HUES64 (cell line): ENCODE data around the gene PIK3CA.
"Not testable (repeated sequence)": the region's sequence is repeated elsewhere in the genome, so short reads cannot be mapped to it uniquely, and the experiment has no call there.

Experiments
- H3K27ac ChIP-seq: 2 replicates; pipeline ENCODE4 v1.7.0; 2013; ENCODE audit warnings: low read depth, low read length, inconsistent platforms
- H3K27me3 ChIP-seq: 2 replicates; pipeline ENCODE4 v1.6.1; 2013; ENCODE audit warnings: mild to moderate bottlenecking, low read length; ENCODE audit not compliant: insufficient read depth
- H3K36me3 ChIP-seq: 2 replicates; pipeline ENCODE4 v1.6.1; 2013; ENCODE audit warnings: mild to moderate bottlenecking, low read length; ENCODE audit not compliant: insufficient read depth
- H3K4me1 ChIP-seq: 2 replicates; pipeline ENCODE4 v1.6.1; 2013; ENCODE audit warnings: mild to moderate bottlenecking, low read length, moderate library complexity; ENCODE audit not compliant: insufficient read depth
- H3K4me3 ChIP-seq: 2 replicates; pipeline ENCODE4 v1.5.1; 2013; ENCODE audit warnings: mild to moderate bottlenecking, low read length, moderate library complexity
- H3K9ac ChIP-seq: 2 replicates; pipeline ENCODE4 v1.6.1; 2013; ENCODE audit warnings: mild to moderate bottlenecking, low read depth, low read length
- H3K9me3 ChIP-seq: 2 replicates; pipeline ENCODE4 v1.6.1; 2013; ENCODE audit warnings: low read depth, low read length; ENCODE audit not compliant: insufficient read depth
- WGBS: fragments of 150-250, 120-280 bp; methylation state at CpG from one replicate; pipeline ENCODE4 v1.1.7; 2013; ENCODE audit warnings: missing lambda C conversion rate; 5-methylcytosine and 5-hydroxymethylcytosine counted together

PIK3CA gene

GRCh38 chr3:179196700-179197099, 48.5 kb downstream of the PIK3CA start:
- Histone ChIP-seq H3K27me3 (no peaks in the 10 kb centered on the region), H3K27ac (no peak overlapping the region)
- 82% methylated on average over 4 of the region's 4 CpGs for whole genome bisulfite sequencing

GRCh38 chr3:179200790-179201189, 52.6 kb downstream of the PIK3CA start:
- Histone ChIP-seq H3K27ac (no peak overlapping the region), H3K4me3 (no peak overlapping the region), H3K36me3 (peaks cover 54% of the 10 kb centered on the region), H3K27me3 (no peaks in the 10 kb centered on the region), H3K9ac (no peak overlapping the region), H3K4me1 (peaks cover 11% of the 10 kb centered on the region), H3K9me3 (no peaks in the 10 kb centered on the region)
- WGBS, result 94% methylated on average over 2 of the region's 2 CpGs

More at GRCh38 chr3:179196700-179197099, 48.5 kb downstream of the PIK3CA start:
- Histone ChIP-seq H3K4me3 (no peak overlapping the region), H3K9me3 (no peaks in the 10 kb centered on the region), H3K9ac (no peak overlapping the region), H3K4me1 (peaks cover 20% of the 10 kb centered on the region), H3K36me3 (peaks cover 24% of the 10 kb centered on the region)

DNA sequence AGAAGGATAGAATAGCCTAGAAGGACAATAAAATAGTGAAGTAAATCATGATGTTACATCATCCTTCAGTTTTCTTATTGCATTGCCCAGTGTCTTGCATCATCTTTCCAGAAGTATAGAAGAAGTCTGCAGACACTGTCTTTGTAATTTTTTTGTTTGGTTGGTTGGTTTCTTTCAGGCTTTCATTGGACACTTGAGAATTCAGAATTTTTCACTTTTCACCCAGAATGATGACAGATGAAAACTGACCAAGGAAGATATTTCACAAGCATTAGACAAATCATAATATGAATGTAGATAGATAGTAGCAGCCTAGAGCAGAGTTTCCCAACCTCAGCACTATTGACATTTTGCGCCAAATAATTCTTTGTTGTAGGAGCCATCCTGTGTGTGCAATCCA, 67.4 kb downstream of the PIK3CA start:
- not testable (repeated sequence) for H3K4me3 ChIP-seq, H3K4me1 ChIP-seq, H3K27me3 ChIP-seq, H3K27ac ChIP-seq, H3K9me3 ChIP-seq, H3K9ac ChIP-seq
- H3K36me3 ChIP-seq, result peaks cover 21% of the 10 kb centered on the region
- no CpG with 5 or more reads among the region's 1 CpG for WGBS

GRCh38 chr3:179218213-179218612, 70.1 kb downstream of the PIK3CA start:
- not testable (repeated sequence) for H3K4me1 ChIP-seq, H3K27me3 ChIP-seq, H3K4me3 ChIP-seq, H3K27ac ChIP-seq, H3K9ac ChIP-seq, H3K9me3 ChIP-seq
- WGBS, result 100% methylated on average over 1 of the region's 1 CpG
- H3K36me3 ChIP-seq, result peaks cover 20% of the 10 kb centered on the region

GRCh38 chr3:179223548-179223947, 75.4 kb downstream of the PIK3CA start:
- WGBS, result 92% methylated on average over 2 of the region's 2 CpGs
- Histone ChIP-seq H3K36me3 (peaks cover 44% of the 10 kb centered on the region), H3K9me3 (no peaks in the 10 kb centered on the region), H3K9ac (no peak overlapping the region), H3K4me1 (peaks cover 7% of the 10 kb centered on the region; the same call in 1 of the 2 replicates), H3K4me3 (no peak overlapping the region), H3K27ac (no peak overlapping the region), H3K27me3 (no peaks in the 10 kb centered on the region)

DNA sequence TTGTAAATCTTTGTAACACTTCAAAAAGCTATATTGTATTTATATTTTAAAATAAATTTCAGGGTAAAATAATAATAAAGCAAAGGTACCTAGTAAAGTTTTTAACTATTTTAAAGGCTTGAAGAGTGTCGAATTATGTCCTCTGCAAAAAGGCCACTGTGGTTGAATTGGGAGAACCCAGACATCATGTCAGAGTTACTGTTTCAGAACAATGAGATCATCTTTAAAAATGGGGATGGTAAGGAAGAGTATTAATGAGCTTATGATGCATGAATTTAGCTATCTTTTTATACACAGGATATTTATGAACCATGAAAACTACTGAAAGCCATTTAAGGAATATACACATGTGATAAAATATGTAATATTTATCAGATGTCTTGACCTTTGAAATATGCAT, 76.4 kb downstream of the PIK3CA start:
- Histone ChIP-seq H3K36me3 (peaks cover 45% of the 10 kb centered on the region), H3K4me1 (peaks cover 16% of the 10 kb centered on the region), H3K4me3 (no peak overlapping the region), H3K27ac (no peak overlapping the region), H3K27me3 (no peaks in the 10 kb centered on the region), H3K9ac (no peak overlapping the region), H3K9me3 (no peaks in the 10 kb centered on the region)
- WGBS, result 95% methylated on average over 1 of the region's 1 CpG

DNA sequence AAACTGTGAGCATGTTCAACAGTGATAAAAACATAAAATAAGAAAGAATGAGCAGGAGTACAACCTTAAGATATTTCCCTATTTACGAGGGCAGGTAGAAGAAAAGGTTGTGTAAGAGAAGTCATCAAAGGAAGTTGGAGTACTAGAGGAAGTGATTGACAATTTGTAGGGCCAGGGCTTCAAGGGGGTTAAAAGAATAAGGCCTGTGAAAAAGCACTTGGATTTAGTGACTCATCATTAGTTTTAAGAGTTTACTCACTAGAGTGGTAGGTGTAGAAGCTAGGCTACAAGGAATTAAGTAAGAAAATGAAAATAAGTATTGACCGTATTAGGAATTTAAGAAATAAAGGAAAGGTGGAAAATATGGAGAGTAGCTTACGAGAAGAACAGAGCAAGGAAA, 79.2 kb downstream of the PIK3CA start:
- Histone ChIP-seq H3K27me3 (no peaks in the 10 kb centered on the region), H3K4me1 (peaks cover 16% of the 10 kb centered on the region), H3K4me3 (no peak overlapping the region), H3K27ac (no peak overlapping the region), H3K9ac (no peak overlapping the region), H3K9me3 (no peaks in the 10 kb centered on the region), H3K36me3 (peaks cover 51% of the 10 kb centered on the region)
- WGBS, result 83% methylated on average over 3 of the region's 3 CpGs

DNA sequence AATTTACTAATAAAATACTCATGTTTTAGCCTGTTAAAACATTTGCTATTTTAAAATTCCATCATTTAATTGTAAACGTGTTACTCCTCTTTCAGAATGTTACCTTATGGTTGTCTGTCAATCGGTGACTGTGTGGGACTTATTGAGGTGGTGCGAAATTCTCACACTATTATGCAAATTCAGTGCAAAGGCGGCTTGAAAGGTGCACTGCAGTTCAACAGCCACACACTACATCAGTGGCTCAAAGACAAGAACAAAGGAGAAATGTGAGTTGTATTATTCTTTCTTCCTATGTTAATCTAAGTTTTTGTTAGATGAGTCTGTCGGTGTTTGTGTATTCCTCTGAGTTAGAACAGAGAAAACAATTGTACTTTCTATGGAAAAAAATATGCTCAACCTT, 81.0 kb downstream of the PIK3CA start:
- H3K27ac ChIP-seq, result no peak overlapping the region
- H3K4me3 ChIP-seq, result no peak overlapping the region
- no peaks in the 10 kb centered on the region for H3K9me3 ChIP-seq
- peaks cover 49% of the 10 kb centered on the region for H3K36me3 ChIP-seq
- H3K27me3 ChIP-seq, result no peaks in the 10 kb centered on the region
- no peak overlapping the region for H3K9ac ChIP-seq
- no CpG with 5 or more reads among the region's 5 CpGs for WGBS
- H3K4me1 ChIP-seq, result peaks cover 16% of the 10 kb centered on the region

GRCh38 chr3:179233043-179233442, 84.9 kb downstream of the PIK3CA start:
- Histone ChIP-seq H3K27me3 (no peaks in the 10 kb centered on the region), H3K4me1 (peaks cover 8% of the 10 kb centered on the region), H3K9ac (no peak overlapping the region), H3K27ac (no peak overlapping the region), H3K4me3 (no peak overlapping the region), H3K36me3 (peaks cover 37% of the 10 kb centered on the region), H3K9me3 (no peaks in the 10 kb centered on the region)
- 97% methylated on average over 3 of the region's 3 CpGs for whole genome bisulfite sequencing

DNA sequence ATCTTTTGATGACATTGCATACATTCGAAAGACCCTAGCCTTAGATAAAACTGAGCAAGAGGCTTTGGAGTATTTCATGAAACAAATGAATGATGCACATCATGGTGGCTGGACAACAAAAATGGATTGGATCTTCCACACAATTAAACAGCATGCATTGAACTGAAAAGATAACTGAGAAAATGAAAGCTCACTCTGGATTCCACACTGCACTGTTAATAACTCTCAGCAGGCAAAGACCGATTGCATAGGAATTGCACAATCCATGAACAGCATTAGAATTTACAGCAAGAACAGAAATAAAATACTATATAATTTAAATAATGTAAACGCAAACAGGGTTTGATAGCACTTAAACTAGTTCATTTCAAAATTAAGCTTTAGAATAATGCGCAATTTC, 86.0 kb downstream of the PIK3CA start:
- Histone ChIP-seq H3K36me3 (peaks cover 34% of the 10 kb centered on the region), H3K4me1 (peaks cover 3% of the 10 kb centered on the region), H3K9me3 (no peaks in the 10 kb centered on the region), H3K27me3 (no peaks in the 10 kb centered on the region), H3K4me3 (no peak overlapping the region), H3K27ac (no peak overlapping the region), H3K9ac (no peak overlapping the region)
- WGBS, result 96% methylated on average over 2 of the region's 4 CpGs

GRCh38 chr3:179236669-179237301, 88.6 kb downstream of the PIK3CA start:
- Histone ChIP-seq H3K36me3 (peaks cover 13% of the 10 kb centered on the region), H3K4me1 (no peaks in the 10 kb centered on the region), H3K4me3 (no peak overlapping the region), H3K27me3 (no peaks in the 10 kb centered on the region), H3K27ac (no peak overlapping the region), H3K9ac (no peak overlapping the region), H3K9me3 (no peaks in the 10 kb centered on the region)
- WGBS, result 90% methylated on average over 2 of the region's 2 CpGs

DNA sequence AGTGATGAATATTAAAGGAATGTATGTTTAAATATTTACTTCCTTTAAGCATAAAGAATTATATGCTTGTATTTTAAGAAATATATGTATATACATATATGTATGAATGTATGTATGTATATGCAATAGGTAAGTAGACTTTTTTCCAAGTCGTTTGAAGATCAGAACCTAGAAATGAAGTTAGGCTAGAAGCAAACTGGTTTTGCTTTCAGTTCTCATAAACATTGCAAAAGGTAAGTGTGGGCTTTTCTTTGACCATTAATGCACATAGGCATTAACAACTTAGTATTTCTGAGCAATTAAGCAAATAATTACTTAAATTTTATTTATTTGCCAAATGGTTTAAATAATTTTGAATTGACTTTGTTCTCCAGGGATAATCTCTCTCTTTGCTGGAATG, 92.1 kb downstream of the PIK3CA start:
- not testable (repeated sequence) for H3K9ac ChIP-seq
- 84% methylated on average over 1 of the region's 1 CpG for WGBS

More for the DNA sequence above, 92.1 kb downstream of the PIK3CA start:
- not testable (repeated sequence) for H3K27me3 ChIP-seq, H3K4me1 ChIP-seq, H3K9me3 ChIP-seq, H3K4me3 ChIP-seq, H3K36me3 ChIP-seq, H3K27ac ChIP-seq
